Esophagus squamous epithelium (tissue), 5 donors: ENCODE measurements around the gene CIAO3. TPM values are rescaled to one million over a fixed set of nuclear protein-coding genes. Genes with fewer than 3 reads are reported as not detected.
A peak's percentile ranks its signal among the peaks of the same experiment; 100 is the strongest.

Source experiments
- DNase-seq: peaks from one replicate; lab custom pipeline; 2025; lab: John Stamatoyannopoulos, UW
- H3K27ac ChIP-seq, 4 donors: fragments of 200-600 bp; sonication (generic); one replicate each; pipeline ENCODE4 v1.5.1; 2016 to 2019; ENCODE audit warnings: mild to moderate bottlenecking in 1 of 4
- H3K27me3 ChIP-seq, 4 donors: fragments of 200-600 bp; sonication (generic); 1 replicate in 3 of 4; 2 replicates in 1 of 4; pipeline versions ENCODE4 v1.5.1 to v1.6.0; 2017 to 2021; ENCODE audit warnings: antibody characterized with exemption in 1 of 4
- H3K36me3 ChIP-seq, 3 donors: fragments of 200-600 bp; sonication (generic); one replicate each; pipeline ENCODE4 v1.5.1; 2016 to 2019
- H3K4me1 ChIP-seq, 3 donors: fragments of 200-600 bp; sonication (generic); one replicate each; pipeline ENCODE4 v1.5.1; 2017 to 2019
- H3K4me3 ChIP-seq, 4 donors: fragments of 200-600 bp; sonication (generic); 1 replicate in 3 of 4; 2 replicates in 1 of 4; pipeline ENCODE4 v1.5.1; 2016 to 2019; ENCODE audit warnings: mild to moderate bottlenecking in 2 of 4, moderate library complexity in 1 of 4
- H3K9me3 ChIP-seq, 3 donors: fragments of 200-600 bp; sonication (generic); one replicate each; pipeline ENCODE4 v1.5.1; 2016 to 2019
- CTCF ChIP-seq, 6 experiments: fragments of 450-650 bp in 4 of 6; fragments of 200-600 bp in 2 of 6; sonication (generic) in 2 of 6; IDR thresholded peaks; one replicate each; pipeline ENCODE4 v1.5.1; 2016 to 2019; ENCODE audit warnings: antibody characterized with exemption in 6 of 6, mild to moderate bottlenecking in 4 of 6, moderate library complexity in 4 of 6
- POLR2A ChIP-seq, 4 donors: fragments of 450-650 bp; IDR thresholded peaks; one replicate each; pipeline ENCODE4 v1.6.1; 2017; ENCODE audit warnings: antibody characterized with exemption in 4 of 4, mild to moderate bottlenecking in 4 of 4, moderate library complexity in 3 of 4
- WGBS, 2 donors: methylation state at CpG; one replicate each; pipeline ENCODE4 v1.1.5; 2018; 5-methylcytosine and 5-hydroxymethylcytosine counted together
- intact Hi-C: fragments of 100-400 bp; cut with DNase I; formaldehyde crosslinking; loops from one replicate; pipeline ENCODE4 v1.15.0; 2022
- total RNA-seq, 4 donors: library from RNA; depleted of rRNA; stranded (reverse); fragments of >200 nt; gene quantifications; one replicate each; pipeline ENCODE4 v1.1.0, GENCODE V29; 2016
- donor health status: DM: yes; HTN: yes; CAD: no.

The CIAO3 gene
- total RNA-seq, 4 donors from 2014 or later, result 29.7 to 34.5 (median 33.2) TPM

GRCh38 chr16:687499-687898, 53.3 kb downstream of the CIAO3 start:
- Histone ChIP-seq H3K4me1 (peaks cover 49 to 85% (median 49%) of the 10 kb centered on the region in 3 donors), H3K4me3 (no peak overlapping the region), H3K9me3 (no peaks in the 10 kb centered on the region), H3K36me3 (peaks cover 6 to 40% (median 7%) of the 10 kb centered on the region in 3 donors), H3K27me3 (peaks cover 0 to 10% (median 0%) of the 10 kb centered on the region in 4 donors), H3K27ac (no peak overlapping the region)
- WGBS, 2 donors, result no CpG with 5 or more reads among the region's 19 CpGs
- no peak for DNase-seq
- intact Hi-C loops, result no loop called here
- TF ChIP-seq POLR2A (IDR thresholded peaks at IDR 0.05) (no peak), CTCF (IDR thresholded peaks at IDR 0.05) (no peak)

GRCh38 chr16:686459-687260, 54.1 kb downstream of the CIAO3 start:
- no peak for TF ChIP-seq POLR2A (IDR thresholded peaks at IDR 0.05)
- TF ChIP-seq CTCF (IDR thresholded peaks at IDR 0.05), result no peak
- peaks cover 15 to 49% (median 15%) of the 10 kb centered on the region in 3 donors for H3K36me3 ChIP-seq
- H3K9me3 ChIP-seq, result no peaks in the 10 kb centered on the region
- DNase-seq, result no peak
- 75 to 94% methylated on average over 2 to 9 of the region's 51 CpGs for WGBS, 2 donors
- peaks cover 0 to 2% (median 0%) of the 10 kb centered on the region in 4 donors for H3K27me3 ChIP-seq
- H3K4me3 ChIP-seq, result no peak overlapping the region
- H3K27ac ChIP-seq, result no peak overlapping the region
- H3K4me1 ChIP-seq, result peaks cover 56 to 85% (median 57%) of the 10 kb centered on the region in 3 donors
- intact Hi-C loops, result no loop called here

GRCh38 chr16:685967-686366, 54.8 kb downstream of the CIAO3 start:
- WGBS, 2 donors, result 60% methylated on average over 1 of the region's 10 CpGs
- Histone ChIP-seq H3K9me3 (no peaks in the 10 kb centered on the region), H3K27me3 (no peaks in the 10 kb centered on the region), H3K27ac (peak overlapping the region in 1 of 4 donors; percentile 5), H3K4me1 (peaks cover 61 to 85% (median 64%) of the 10 kb centered on the region in 3 donors), H3K36me3 (peaks cover 17 to 53% (median 19%) of the 10 kb centered on the region in 3 donors), H3K4me3 (no peak overlapping the region)
- TF ChIP-seq CTCF (IDR thresholded peaks at IDR 0.05) (peak in 1 of 6 experiments; percentile 40), POLR2A (IDR thresholded peaks at IDR 0.05) (no peak)
- intact Hi-C loops, result no loop called here
- no peak for DNase-seq

GRCh38 chr16:684961-685696, 55.7 kb downstream of the CIAO3 start:
- Histone ChIP-seq H3K4me3 (peak overlapping the region; percentile 55 to 88 (median 65)), H3K36me3 (peaks cover 17 to 53% (median 19%) of the 10 kb centered on the region in 3 donors), H3K27ac (peak overlapping the region; percentile 83 to 91 (median 86)), H3K9me3 (no peaks in the 10 kb centered on the region), H3K27me3 (no peaks in the 10 kb centered on the region), H3K4me1 (peaks cover 60 to 82% (median 60%) of the 10 kb centered on the region in 3 donors)
- no peak for DNase-seq
- WGBS, 2 donors, result 86 to 91% methylated on average over 15 to 20 of the region's 61 CpGs
- intact Hi-C loops, result no loop called here
- no peak for TF ChIP-seq CTCF (IDR thresholded peaks at IDR 0.05)
- no peak for TF ChIP-seq POLR2A (IDR thresholded peaks at IDR 0.05)
